ENCODE data around the gene NPLOC4. TPM values are rescaled to one million over a fixed set of nuclear protein-coding genes. Genes with fewer than 3 reads are reported as not detected.

NPLOC4 gene
- total and polyA plus RNA-seq, 4 donors = 30.1 to 98.0 (median 51.3) TPM

DNA sequence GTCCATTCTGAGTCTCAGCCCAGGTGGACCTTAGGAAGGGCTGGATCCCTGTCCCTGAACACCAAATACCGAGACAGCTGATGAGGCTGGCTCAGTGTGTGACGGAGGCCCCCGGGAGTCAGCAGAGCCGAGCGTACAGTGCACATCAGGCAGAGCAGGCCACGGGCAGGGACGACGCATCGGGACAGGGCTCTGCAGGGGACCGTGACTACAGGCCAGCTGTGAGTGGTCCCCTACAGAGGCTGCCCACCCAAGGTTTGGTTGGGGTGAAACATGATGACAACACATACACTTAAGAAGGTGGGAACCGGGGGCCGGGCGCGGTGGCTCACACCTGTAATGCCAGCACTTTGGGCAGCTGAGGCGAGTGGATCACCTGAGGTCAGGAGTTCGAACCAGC, 36.0 kb upstream of the NPLOC4 start:
- Histone ChIP-seq H3K9ac (ENCODE audit: insufficient read depth in 1 of 2, low read length in 2 of 2) (no peak overlapping the region), H3K4me3 (no peak overlapping the region), H3K4me1 (ENCODE audit: control insufficient read depth in 5 of 5, insufficient read depth in 5 of 5, low read length in 5 of 5) (peaks cover 0 to 3% (median 0%) of the 10 kb centered on the region in 5 donors), H3K9me3 (ENCODE audit: control insufficient read depth in 4 of 4, insufficient read depth in 3 of 4, low read length in 3 of 4) (no peaks in the 10 kb centered on the region), H3K27ac (ENCODE audit: low read depth in 1 of 2, low read length in 1 of 2) (no peak overlapping the region), H3K36me3 (ENCODE audit: control insufficient read depth in 4 of 4, insufficient read depth in 4 of 4, low read length in 4 of 4) (peaks cover 11 to 42% (median 13%) of the 10 kb centered on the region in 4 donors), H3K27me3 (ENCODE audit: control insufficient read depth in 3 of 3, insufficient read depth in 3 of 3, low read length in 2 of 3) (no peaks in the 10 kb centered on the region)
- WGBS, 2 donors = 95% methylated on average over 15 to 16 of the region's 16 CpGs
- no peak for TF ChIP-seq CTCF (IDR thresholded peaks at IDR 0.05; ENCODE audit: control extremely low read depth, extremely low read depth)
- DNase-seq (no peak), ATAC-seq (ENCODE audit: insufficient read depth, low FRiP score) (no peak)

- Histone ChIP-seq H3K9me3 (ENCODE audit: control insufficient read depth in 4 of 4, insufficient read depth in 3 of 4, low read length in 3 of 4) (no peaks in the 10 kb centered on the region), H3K9ac (ENCODE audit: insufficient read depth in 1 of 2, low read length in 2 of 2) (no peak overlapping the region), H3K27ac (ENCODE audit: low read depth in 1 of 2, low read length in 1 of 2) (no peak overlapping the region), H3K4me3 (no peak overlapping the region), H3K36me3 (ENCODE audit: control insufficient read depth in 4 of 4, insufficient read depth in 4 of 4, low read length in 4 of 4) (peaks cover 11 to 42% (median 13%) of the 10 kb centered on the region in 4 donors), H3K4me1 (ENCODE audit: control insufficient read depth in 5 of 5, insufficient read depth in 5 of 5, low read length in 5 of 5) (peaks cover 0 to 7% (median 2%) of the 10 kb centered on the region in 5 donors), H3K27me3 (ENCODE audit: control insufficient read depth in 3 of 3, insufficient read depth in 3 of 3, low read length in 2 of 3) (no peaks in the 10 kb centered on the region)
- WGBS, 2 donors = 82 to 96% methylated on average over 18 of the region's 18 CpGs
- TF ChIP-seq CTCF (IDR thresholded peaks at IDR 0.05; ENCODE audit: control extremely low read depth, extremely low read depth) = no peak
- no peak for DNase-seq
- ATAC-seq (ENCODE audit: insufficient read depth, low FRiP score) = no peak
Observed at GRCh38 chr17:81672504-81672903, 35.6 kb upstream of the NPLOC4 start.

DNA sequence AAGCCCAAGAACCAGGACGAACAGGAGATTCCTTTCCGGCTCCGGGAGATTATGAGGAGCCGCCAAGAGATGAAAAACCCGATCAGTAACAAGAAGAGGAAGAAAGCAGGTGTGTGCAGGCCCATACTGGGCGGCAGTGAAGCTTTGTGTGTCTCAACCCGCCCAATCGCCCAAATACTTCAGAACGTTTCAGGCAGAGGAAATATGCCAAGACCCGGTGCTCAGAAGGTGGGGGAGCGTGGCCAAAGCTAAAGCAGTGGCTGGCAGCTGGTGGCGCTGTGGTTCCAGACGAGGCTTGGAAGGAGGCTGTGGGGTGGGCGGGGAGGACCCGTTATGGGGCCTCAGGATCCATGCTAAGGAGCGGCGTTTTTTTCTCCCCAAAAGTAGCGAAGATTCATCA, 30.8 kb upstream of the NPLOC4 start:
- peaks cover 6 to 30% (median 10%) of the 10 kb centered on the region in 4 donors for H3K36me3 ChIP-seq (ENCODE audit: control insufficient read depth in 4 of 4, insufficient read depth in 4 of 4, low read length in 4 of 4)
- H3K4me3 ChIP-seq = no peak overlapping the region
- no peak for DNase-seq
- H3K27ac ChIP-seq (ENCODE audit: low read depth in 1 of 2, low read length in 1 of 2) = no peak overlapping the region
- TF ChIP-seq CTCF (IDR thresholded peaks at IDR 0.05; ENCODE audit: control extremely low read depth, extremely low read depth) = no peak
- ATAC-seq (ENCODE audit: insufficient read depth, low FRiP score) = no peak
- no peaks in the 10 kb centered on the region for H3K27me3 ChIP-seq (ENCODE audit: control insufficient read depth in 3 of 3, insufficient read depth in 3 of 3, low read length in 2 of 3)
- no peak overlapping the region for H3K9ac ChIP-seq (ENCODE audit: insufficient read depth in 1 of 2, low read length in 2 of 2)
- no peaks in the 10 kb centered on the region for H3K9me3 ChIP-seq (ENCODE audit: control insufficient read depth in 4 of 4, insufficient read depth in 3 of 4, low read length in 3 of 4)
- peaks cover 0 to 17% (median 4%) of the 10 kb centered on the region in 5 donors for H3K4me1 ChIP-seq (ENCODE audit: control insufficient read depth in 5 of 5, insufficient read depth in 5 of 5, low read length in 5 of 5)
- 79 to 85% methylated on average over 18 of the region's 18 CpGs for WGBS, 2 donors

Measured in lung (tissue), 12 donors.